HepG2 (cell line): Measurements from ENCODE around the gene KRT7. TPM values are rescaled to one million over a fixed set of nuclear protein-coding genes. Genes with fewer than 3 reads are reported as not detected.

Source experiments
- ATAC-seq: fragments of 200-7000 bp; cut with Tn5 transposase; 3 replicates; pipeline ENCODE4 v1.9.1; 2020; ENCODE audit warnings: mild to moderate bottlenecking, moderate library complexity
- BruUV-seq: library from RNA; stranded (reverse); fragments of 400-500 nt; replicated peaks from 2 replicates; lab custom pipeline; 2021; lab: Mats Ljungman, UMichigan
- CTCF ChIA-PET: fragments of 300-600 bp; formaldehyde crosslinking; extraction: SDS; loops from one replicate; lab custom pipeline; 2021; ENCODE audit warnings: low total read pairs, inconsistent platforms, low intra/inter-chr PET ratio; lab: Yijun Ruan, JAX
- POLR2A ChIA-PET: fragments of 350-600 bp; sonication (Branson Sonifier 250); formaldehyde crosslinking; loops from one replicate; lab custom pipeline; 2020; ENCODE audit warnings: antibody characterized with exemption, inconsistent platforms; lab: Yijun Ruan, JAX
- DNase-seq: peaks from one replicate; pipeline ENCODE4 v3.0.0-alpha.2; 2015; ENCODE audit warnings: low spot score
- FAIRE-seq: peaks from 3 replicates; lab custom pipeline; 2011; peaks lifted over from hg19 to GRCh38; lab: Jason Lieb, UNC
- H2AFZ ChIP-seq: one replicate; pipeline ENCODE4 v1.6.1; 2011; ENCODE audit warnings: low read length, inconsistent platforms
- H3K27ac ChIP-seq: fragments of 300-600 bp; 3 replicates; pipeline ENCODE4 v1.8.0; 2011; ENCODE audit warnings: mixed run types, mild to moderate bottlenecking, mixed read lengths, low read length, inconsistent platforms; ENCODE audit not compliant: insufficient read depth; ENCODE audit errors: extremely low read length
- H3K27me3 ChIP-seq, 2 experiments: fragments of 200-600 bp in 1 of 2; 2 replicates in 1 of 2; 3 replicates in 1 of 2; pipeline versions ENCODE4 v1.6.0 to v1.8.0; 2011; ENCODE audit warnings: low read length in 2 of 2, mild to moderate bottlenecking in 2 of 2, moderate library complexity in 2 of 2, inconsistent platforms in 1 of 2; ENCODE audit not compliant: insufficient read depth in 2 of 2, control insufficient read depth in 1 of 2
- H3K36me3 ChIP-seq, 2 experiments: fragments of 200-600 bp in 1 of 2; replicated peaks in 1 of 2; 2 replicates in 1 of 2; 3 replicates in 1 of 2; pipeline versions ENCODE4 v1.5.1 to v1.8.0; 2011; ENCODE audit warnings: low read length in 2 of 2, inconsistent platforms in 1 of 2; ENCODE audit not compliant: insufficient read depth in 2 of 2, control insufficient read depth in 1 of 2
- H3K4me1 ChIP-seq: 2 replicates; pipeline ENCODE4 v1.5.1; 2012; ENCODE audit warnings: low read length, inconsistent platforms; ENCODE audit not compliant: insufficient read depth
- H3K4me2 ChIP-seq: 2 replicates; pipeline ENCODE4 v1.6.0; 2011; ENCODE audit warnings: low read depth, low read length, inconsistent platforms
- H3K4me3 ChIP-seq, 3 experiments: fragments of 200-600 bp in 1 of 3; sonication (generic), shearing (Covaris generic) in 1 of 3; replicated peaks in 1 of 3; 2 replicates each; pipeline ENCODE4 v1.5.1; 2011 to 2016; ENCODE audit warnings: low read length in 3 of 3, inconsistent platforms in 2 of 3, low read depth in 2 of 3, mild to moderate bottlenecking in 2 of 3, control low read depth in 1 of 3, mixed read lengths in 1 of 3; ENCODE audit not compliant: insufficient read depth in 1 of 3
- H3K79me2 ChIP-seq: one replicate; pipeline ENCODE4 v1.6.1; 2011; ENCODE audit warnings: low read length, inconsistent platforms; ENCODE audit not compliant: insufficient read depth
- H3K9ac ChIP-seq: 2 replicates; pipeline ENCODE4 v1.6.0; 2011; ENCODE audit warnings: mild to moderate bottlenecking, low read depth, low read length, inconsistent platforms; ENCODE audit not compliant: insufficient read depth
- H3K9me3 ChIP-seq: 2 replicates; pipeline ENCODE4 v1.5.1; 2012; ENCODE audit warnings: mild to moderate bottlenecking, low read length
- H4K20me1 ChIP-seq: 2 replicates; pipeline ENCODE4 v1.6.0; 2011; ENCODE audit warnings: inconsistent platforms, mild to moderate bottlenecking, low read length, moderate library complexity; ENCODE audit not compliant: insufficient read depth
- DNMT1 ChIP-seq: sonication (generic); formaldehyde crosslinking; IDR thresholded peaks from 2 replicates; pipeline ENCODE4 v1.5.1; 2020; ENCODE audit warnings: mild to moderate bottlenecking, missing genetic modification reagents
- ELF4 ChIP-seq: sonication (generic); formaldehyde crosslinking; IDR thresholded peaks from 2 replicates; pipeline ENCODE4 v1.5.0; 2020; ENCODE audit warnings: missing genetic modification reagents, mild to moderate bottlenecking, moderate library complexity, borderline replicate concordance
- PRMT3 ChIP-seq: sonication (generic); formaldehyde crosslinking; IDR thresholded peaks from 2 replicates; pipeline ENCODE4 v1.8.1; 2022; ENCODE audit warnings: low read depth, mild to moderate bottlenecking, moderate library complexity, missing genetic modification reagents, borderline replicate concordance
- REXO4 ChIP-seq: sonication (generic); formaldehyde crosslinking; IDR thresholded peaks from 2 replicates; pipeline ENCODE4 v1.8.0; 2022; ENCODE audit warnings: missing genetic modification reagents, mild to moderate bottlenecking, borderline replicate concordance
- ZNF121 ChIP-seq: sonication (generic); formaldehyde crosslinking; IDR thresholded peaks from 2 replicates; pipeline ENCODE4 v1.5.0; 2020; ENCODE audit warnings: mild to moderate bottlenecking, missing genetic modification reagents
- ZNF549 ChIP-seq: sonication (generic); formaldehyde crosslinking; IDR thresholded peaks from 2 replicates; pipeline ENCODE4 v1.5.0; 2020; ENCODE audit warnings: missing genetic modification reagents
- ZNF672 ChIP-seq: sonication (generic); formaldehyde crosslinking; IDR thresholded peaks from 2 replicates; pipeline ENCODE4 v1.8.1; 2022; ENCODE audit warnings: missing genetic modification reagents
- ZSCAN21 ChIP-seq: sonication (generic); formaldehyde crosslinking; IDR thresholded peaks from 2 replicates; pipeline ENCODE4 v1.8.0; 2022; ENCODE audit warnings: mild to moderate bottlenecking, missing genetic modification reagents, moderate library complexity, borderline replicate concordance
- WGBS: methylation state at CpG from one replicate; pipeline ENCODE4 v1.1.6; 2017; ENCODE audit warnings: low lambda C conversion rate; 5-methylcytosine and 5-hydroxymethylcytosine counted together
- in situ Hi-C: cut with HindIII; loops from 2 replicates; pipeline ENCODE4 v1.10.0; 2017; ENCODE audit warnings: low pct_unique_long_range_greater_than_20kb; ENCODE audit not compliant: extremely low pct_ligation_motif_present
- intact Hi-C: fragments of 100-400 bp; cut with micrococcal nuclease; formaldehyde crosslinking; loops from one replicate; pipeline ENCODE4 v1.10.0; 2022; ENCODE audit not compliant: unreplicated experiment
- polyA plus RNA-seq, 8 experiments: library from polyadenylated mRNA; depleted of rRNA in 3 of 8; stranded (reverse) in 7 of 8; unstranded in 1 of 8; fragments of >200 nt; fragmentation: Illumina TruSeq in 4 of 8; extraction: Trizol in 4 of 8; gene quantifications; 2 replicates each; pipeline versions ENCODE4 v1.2.1 to v1.2.3, GENCODE V29; 2011 to 2016; ENCODE audit warnings: low read depth in 4 of 8, missing spikeins in 1 of 8, mixed read lengths in 1 of 8; ENCODE audit not compliant: insufficient read depth in 1 of 8
- total RNA-seq, 5 experiments: library from RNA; depleted of rRNA; stranded (reverse); fragments of >200 nt; fragmentation: Illumina TruSeq; extraction: Trizol; gene quantifications; 2 replicates each; pipeline ENCODE4 v1.2.3, GENCODE V29; 2016; ENCODE audit warnings: low read depth in 1 of 5

The KRT7 gene
- total and polyA plus RNA-seq, 2 of the 13 experiments (the other 11 are each of a cell fraction or from before 2014, with no cell fraction given), result 0.83 TPM; not detected in 1

DNA sequence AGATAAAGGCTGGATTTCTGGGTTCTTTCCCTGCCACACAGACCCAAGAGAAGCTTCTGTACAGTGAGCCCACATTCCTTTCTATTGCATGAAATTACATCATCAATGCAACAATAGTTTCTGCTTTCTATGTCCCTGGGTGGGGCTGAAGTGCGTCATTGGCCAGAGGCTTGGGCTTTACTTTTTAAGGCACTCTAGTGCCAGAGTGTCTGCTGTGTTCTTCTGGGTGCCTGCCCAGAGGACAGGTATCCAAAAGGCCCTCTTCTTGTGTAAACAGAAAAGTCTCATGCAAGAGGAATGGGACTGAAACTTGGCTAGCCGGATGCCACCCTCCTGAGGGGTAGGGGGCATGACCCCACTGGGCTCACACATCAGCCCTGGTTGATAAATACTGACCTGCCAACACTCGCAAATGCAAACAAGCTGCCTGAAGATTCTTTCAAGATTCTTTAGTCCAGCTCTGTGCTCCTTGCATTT lies 47.3 kb downstream of the KRT7 start (continued):
- TF ChIP-seq REXO4 (no peak), ZNF121 (CRISPR knock-in tag) (no peak), DNMT1 (CRISPR knock-in tag) (no peak), ZSCAN21 (no peak), ZNF549 (no peak), ZNF672 (no peak), PRMT3 (CRISPR knock-in tag) (no peak), ELF4 (no peak)

GRCh38 chr12:52280796-52281560 lies 47.9 kb downstream of the KRT7 start:
- intact Hi-C loops, result no loop called here
- BruUV-seq, result no TSS peak
- no peaks in the 10 kb centered on the region for H3K9me3 ChIP-seq
- H3K4me3 ChIP-seq, result no peak overlapping the region
- H3K27me3 ChIP-seq, result peaks cover 4 to 31% of the 10 kb centered on the region in 2 experiments; a peak in 2 of 5 replicates
- no peak overlapping the region for H3K27ac ChIP-seq
- H3K9ac ChIP-seq, result no peak overlapping the region
- no peaks in the 10 kb centered on the region for H4K20me1 ChIP-seq
- FAIRE-seq, result no peak
- H3K4me2 ChIP-seq, result no peak overlapping the region
- peaks cover 36% of the 10 kb centered on the region for H3K4me1 ChIP-seq
- ChIA-PET CTCF (interaction anchor here (1.5 kb wide), 1 partner anchor 47 kb away, joined by 3 read pairs; no protein-coding TSS in a partner anchor), POLR2A (no interaction called here)
- peak; percentile 47 for DNase-seq
- H3K36me3 ChIP-seq, result no peaks in the 10 kb centered on the region
- no peak overlapping the region for H2AFZ ChIP-seq
- H3K79me2 ChIP-seq, result no peaks in the 10 kb centered on the region
- WGBS, result 7% methylated on average over 2 of the region's 4 CpGs
- in situ Hi-C loops, result no loop called here
- TF ChIP-seq ELF4, result no peak
- ATAC-seq, result no peak
